HepG2 (cell line): ENCODE data around the gene OAS1. TPM values are rescaled to one million over a fixed set of nuclear protein-coding genes. Genes with fewer than 3 reads are reported as not detected.

Experiments
- ATAC-seq: fragments of 200-7000 bp; cut with Tn5 transposase; 3 replicates; pipeline ENCODE4 v1.9.1; 2020; ENCODE audit warnings: mild to moderate bottlenecking, moderate library complexity
- BruUV-seq: library from RNA; stranded (reverse); fragments of 400-500 nt; replicated peaks from 2 replicates; lab custom pipeline; 2021; lab: Mats Ljungman, UMichigan
- CTCF ChIA-PET: fragments of 300-600 bp; formaldehyde crosslinking; extraction: SDS; loops from one replicate; lab custom pipeline; 2021; ENCODE audit warnings: low total read pairs, inconsistent platforms, low intra/inter-chr PET ratio; lab: Yijun Ruan, JAX
- POLR2A ChIA-PET: fragments of 350-600 bp; sonication (Branson Sonifier 250); formaldehyde crosslinking; loops from one replicate; lab custom pipeline; 2020; ENCODE audit warnings: antibody characterized with exemption, inconsistent platforms; lab: Yijun Ruan, JAX
- DNase-seq: peaks from one replicate; pipeline ENCODE4 v3.0.0-alpha.2; 2015; ENCODE audit warnings: low spot score
- FAIRE-seq: peaks from 3 replicates; lab custom pipeline; 2011; peaks lifted over from hg19 to GRCh38; lab: Jason Lieb, UNC
- H2AFZ ChIP-seq: one replicate; pipeline ENCODE4 v1.6.1; 2011; ENCODE audit warnings: low read length, inconsistent platforms
- H3K27ac ChIP-seq: fragments of 300-600 bp; 3 replicates; pipeline ENCODE4 v1.8.0; 2011; ENCODE audit warnings: mixed run types, mild to moderate bottlenecking, mixed read lengths, low read length, inconsistent platforms; ENCODE audit not compliant: insufficient read depth; ENCODE audit errors: extremely low read length
- H3K27me3 ChIP-seq, 2 experiments: fragments of 200-600 bp in 1 of 2; 2 replicates in 1 of 2; 3 replicates in 1 of 2; pipeline versions ENCODE4 v1.6.0 to v1.8.0; 2011; ENCODE audit warnings: low read length in 2 of 2, mild to moderate bottlenecking in 2 of 2, moderate library complexity in 2 of 2, inconsistent platforms in 1 of 2; ENCODE audit not compliant: insufficient read depth in 2 of 2, control insufficient read depth in 1 of 2
- H3K36me3 ChIP-seq, 2 experiments: fragments of 200-600 bp in 1 of 2; replicated peaks in 1 of 2; 2 replicates in 1 of 2; 3 replicates in 1 of 2; pipeline versions ENCODE4 v1.5.1 to v1.8.0; 2011; ENCODE audit warnings: low read length in 2 of 2, inconsistent platforms in 1 of 2; ENCODE audit not compliant: insufficient read depth in 2 of 2, control insufficient read depth in 1 of 2
- H3K4me1 ChIP-seq: 2 replicates; pipeline ENCODE4 v1.5.1; 2012; ENCODE audit warnings: low read length, inconsistent platforms; ENCODE audit not compliant: insufficient read depth
- H3K4me2 ChIP-seq: 2 replicates; pipeline ENCODE4 v1.6.0; 2011; ENCODE audit warnings: low read depth, low read length, inconsistent platforms
- H3K4me3 ChIP-seq, 3 experiments: fragments of 200-600 bp in 1 of 3; sonication (generic), shearing (Covaris generic) in 1 of 3; replicated peaks in 1 of 3; 2 replicates each; pipeline ENCODE4 v1.5.1; 2011 to 2016; ENCODE audit warnings: low read length in 3 of 3, inconsistent platforms in 2 of 3, low read depth in 2 of 3, mild to moderate bottlenecking in 2 of 3, control low read depth in 1 of 3, mixed read lengths in 1 of 3; ENCODE audit not compliant: insufficient read depth in 1 of 3
- H3K79me2 ChIP-seq: one replicate; pipeline ENCODE4 v1.6.1; 2011; ENCODE audit warnings: low read length, inconsistent platforms; ENCODE audit not compliant: insufficient read depth
- H3K9ac ChIP-seq: 2 replicates; pipeline ENCODE4 v1.6.0; 2011; ENCODE audit warnings: mild to moderate bottlenecking, low read depth, low read length, inconsistent platforms; ENCODE audit not compliant: insufficient read depth
- H3K9me3 ChIP-seq: 2 replicates; pipeline ENCODE4 v1.5.1; 2012; ENCODE audit warnings: mild to moderate bottlenecking, low read length
- H4K20me1 ChIP-seq: 2 replicates; pipeline ENCODE4 v1.6.0; 2011; ENCODE audit warnings: inconsistent platforms, mild to moderate bottlenecking, low read length, moderate library complexity; ENCODE audit not compliant: insufficient read depth
- KLF6 ChIP-seq: IDR thresholded peaks from 2 replicates; pipeline ENCODE4 v1.8.0; 2016; ENCODE audit warnings: missing biosample characterization, missing genetic modification reagents
- REST ChIP-seq, 2 experiments: IDR thresholded peaks; 2 replicates each; pipeline ENCODE4 v1.6.1; 2011 to 2012; ENCODE audit warnings: low read length in 2 of 2, borderline replicate concordance in 1 of 2, low read depth in 1 of 2, mild to moderate bottlenecking in 1 of 2, moderate library complexity in 1 of 2
- TAF15 ChIP-seq: fragments of 200-400 bp; formaldehyde crosslinking; IDR thresholded peaks from one replicate; pipeline ENCODE4 v1.6.1; 2018; ENCODE audit warnings: mild to moderate bottlenecking, low read depth, low read length; ENCODE audit not compliant: poor library complexity, severe bottlenecking
- ZNF44 ChIP-seq: sonication (generic); formaldehyde crosslinking; IDR thresholded peaks from 2 replicates; pipeline ENCODE4 v1.5.1; 2020; ENCODE audit warnings: mild to moderate bottlenecking, missing genetic modification reagents
- WGBS: methylation state at CpG from one replicate; pipeline ENCODE4 v1.1.6; 2017; ENCODE audit warnings: low lambda C conversion rate; 5-methylcytosine and 5-hydroxymethylcytosine counted together
- in situ Hi-C: cut with HindIII; loops from 2 replicates; pipeline ENCODE4 v1.10.0; 2017; ENCODE audit warnings: low pct_unique_long_range_greater_than_20kb; ENCODE audit not compliant: extremely low pct_ligation_motif_present
- intact Hi-C: fragments of 100-400 bp; cut with micrococcal nuclease; formaldehyde crosslinking; loops from one replicate; pipeline ENCODE4 v1.10.0; 2022; ENCODE audit not compliant: unreplicated experiment
- polyA plus RNA-seq, 8 experiments: library from polyadenylated mRNA; depleted of rRNA in 3 of 8; stranded (reverse) in 7 of 8; unstranded in 1 of 8; fragments of >200 nt; fragmentation: Illumina TruSeq in 4 of 8; extraction: Trizol in 4 of 8; gene quantifications; 2 replicates each; pipeline versions ENCODE4 v1.2.1 to v1.2.3, GENCODE V29; 2011 to 2016; ENCODE audit warnings: low read depth in 4 of 8, missing spikeins in 1 of 8, mixed read lengths in 1 of 8; ENCODE audit not compliant: insufficient read depth in 1 of 8
- total RNA-seq, 5 experiments: library from RNA; depleted of rRNA; stranded (reverse); fragments of >200 nt; fragmentation: Illumina TruSeq; extraction: Trizol; gene quantifications; 2 replicates each; pipeline ENCODE4 v1.2.3, GENCODE V29; 2016; ENCODE audit warnings: low read depth in 1 of 5

Gene OAS1
- total and polyA plus RNA-seq, 2 of the 13 experiments (the other 11 are each of a cell fraction or from before 2014, with no cell fraction given): 6.5 to 10.6 TPM

DNA sequence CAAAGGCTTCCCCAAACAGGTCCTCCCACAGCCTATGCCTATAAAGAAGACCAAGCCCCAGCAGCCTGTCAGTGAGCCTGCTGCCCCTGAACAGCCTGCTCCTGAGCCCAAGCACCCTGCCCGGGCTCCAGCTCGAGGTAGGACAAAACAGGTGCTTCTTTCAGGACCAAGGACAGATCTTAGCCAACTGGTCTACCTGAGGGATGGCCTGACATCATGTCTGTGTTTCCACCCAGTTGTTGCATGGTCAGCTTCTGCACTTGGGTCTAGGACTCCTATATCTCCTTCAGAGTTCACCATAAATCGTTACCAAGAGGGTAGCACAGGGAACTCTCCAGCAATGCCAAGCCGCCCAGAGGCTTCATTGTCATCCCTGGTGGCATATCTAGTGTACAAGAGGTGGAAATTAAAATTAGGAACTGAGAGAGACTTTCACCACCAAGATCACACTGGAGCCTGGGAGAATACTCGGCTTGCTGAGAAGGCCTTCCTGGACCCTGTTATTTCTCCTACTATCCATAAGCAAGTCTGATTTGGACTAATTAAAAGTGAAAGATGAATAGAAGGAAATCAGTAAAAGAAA lies 38.2 kb upstream of the OAS1 start (continued):
- peak; percentile 76 to 94 for TF ChIP-seq REST (IDR thresholded peaks at IDR 0.05; ENCODE audit: borderline replicate concordance in 1 of 2, low read depth in 1 of 2, low read length in 2 of 2)

GRCh38 chr12:112869091-112869490 lies 37.7 kb upstream of the OAS1 start:
- no peak overlapping the region for H3K9ac ChIP-seq
- no peaks in the 10 kb centered on the region for H3K79me2 ChIP-seq
- 3% methylated on average over 2 of the region's 2 CpGs for WGBS
- no peaks in the 10 kb centered on the region for H3K4me1 ChIP-seq
- no peaks in the 10 kb centered on the region for H3K9me3 ChIP-seq
- no peaks in the 10 kb centered on the region; a peak in 1 of 5 replicates for H3K27me3 ChIP-seq
- TF ChIP-seq KLF6 (no peak), TAF15 (no peak), ZNF44 (CRISPR knock-in tag) (no peak)
- CTCF ChIA-PET: no interaction called here
- POLR2A ChIA-PET: no interaction called here
- intact Hi-C loops (no loop called here), in situ Hi-C loops (no loop called here)
- FAIRE-seq (no peak), DNase-seq (no peak), ATAC-seq (no peak)
- BruUV-seq: no TSS peak
- no peak overlapping the region for H2AFZ ChIP-seq
- no peak overlapping the region for H3K27ac ChIP-seq
- no peak overlapping the region for H3K4me2 ChIP-seq
- no peaks in the 10 kb centered on the region for H4K20me1 ChIP-seq
- H3K4me3 ChIP-seq: no peak overlapping the region
- H3K36me3 ChIP-seq: no peaks in the 10 kb centered on the region
